Activated CD4-positive, alpha-beta memory T cell treated with anti-CD3 and anti-CD28 coated beads for 36 hours (primary cell): Measurements from ENCODE around the gene CCDC71L. TPM values are rescaled to one million over a fixed set of nuclear protein-coding genes. Genes with fewer than 3 reads are reported as not detected.

Experiments used
- CTCF ChIA-PET: fragments of 350-600 bp; sonication (Branson Sonifier 250); formaldehyde crosslinking; loops from one replicate; lab custom pipeline; 2021; ENCODE audit warnings: antibody characterized with exemption, inconsistent platforms; lab: Charles Lee
- POLR2A ChIA-PET: fragments of 350-600 bp; sonication (Branson Sonifier 250); formaldehyde crosslinking; loops from one replicate; lab custom pipeline; 2021; ENCODE audit warnings: antibody characterized with exemption; lab: Charles Lee
- DNase-seq: peaks from one replicate; pipeline ENCODE4 v3.0.0-alpha.2; 2020
- H3K27ac Mint-ChIP-seq: one replicate; pipeline ENCODE4 v1.8.0; 2021; ENCODE audit warnings: mixed read lengths
- H3K27me3 Mint-ChIP-seq: one replicate; pipeline ENCODE4 v1.8.0; 2021; ENCODE audit warnings: mixed read lengths
- H3K36me3 Mint-ChIP-seq: one replicate; pipeline ENCODE4 v1.8.0; 2021; ENCODE audit warnings: mixed read lengths
- H3K4me1 Mint-ChIP-seq: one replicate; pipeline ENCODE4 v1.8.0; 2021; ENCODE audit warnings: low read depth, mixed read lengths
- H3K4me3 Mint-ChIP-seq: one replicate; pipeline ENCODE4 v1.8.0; 2021; ENCODE audit warnings: mild to moderate bottlenecking, mixed read lengths
- H3K9me3 Mint-ChIP-seq: one replicate; pipeline ENCODE4 v1.8.0; 2021; ENCODE audit warnings: mixed read lengths
- intact Hi-C: fragments of 100-400 bp; cut with micrococcal nuclease; formaldehyde crosslinking; loops from one replicate; pipeline ENCODE4 v1.15.1; 2023
- total RNA-seq, 2 experiments: library from RNA; stranded (reverse); gene quantifications; one replicate each; pipeline ENCODE4 v1.2.3, GENCODE V29; 2021

The CCDC71L gene
- total RNA-seq, 2 experiments from 2014 or later = 34.5 to 35.0 TPM

GRCh38 chr7:106610996-106611886 is 49.7 kb downstream of the CCDC71L start:
- Mint-ChIP-seq H3K27me3 (peaks cover 1% of the 10 kb centered on the region), H3K27ac (no peak overlapping the region), H3K9me3 (peaks cover 12% of the 10 kb centered on the region), H3K36me3 (no peaks in the 10 kb centered on the region), H3K4me1 (no peaks in the 10 kb centered on the region), H3K4me3 (no peak overlapping the region)
- DNase-seq = no peak
- intact Hi-C loops = no loop called here
- CTCF ChIA-PET = no interaction called here
- POLR2A ChIA-PET = no interaction called here

- POLR2A ChIA-PET = no interaction called here
- intact Hi-C loops = no loop called here
- CTCF ChIA-PET = no interaction called here
- Mint-ChIP-seq H3K27ac (no peak overlapping the region), H3K4me1 (peaks cover 8% of the 10 kb centered on the region), H3K36me3 (no peaks in the 10 kb centered on the region), H3K27me3 (peaks cover 1% of the 10 kb centered on the region), H3K4me3 (no peak overlapping the region), H3K9me3 (peaks cover 12% of the 10 kb centered on the region)
- no peak for DNase-seq
Observed at GRCh38 chr7:106609416-106609815, 51.5 kb downstream of the CCDC71L start.

GRCh38 chr7:106608661-106609060 is 52.3 kb downstream of the CCDC71L start:
- ChIA-PET CTCF (interaction anchor here (0.8 kb wide), 1 partner anchor 51 kb away, joined by 3 read pairs; no protein-coding TSS in a partner anchor), POLR2A (no interaction called here)
- H3K4me1 Mint-ChIP-seq = peaks cover 15% of the 10 kb centered on the region
- no peak for DNase-seq
- H3K4me3 Mint-ChIP-seq = no peak overlapping the region
- no peaks in the 10 kb centered on the region for H3K36me3 Mint-ChIP-seq
- intact Hi-C loops = no loop called here
- no peak overlapping the region for H3K27ac Mint-ChIP-seq
- H3K27me3 Mint-ChIP-seq = peaks cover 1% of the 10 kb centered on the region
- H3K9me3 Mint-ChIP-seq = peaks cover 12% of the 10 kb centered on the region

Other genes with a start within 250 kb of the CCDC71L start
- 10 to 100 TPM; 10.9 to 11.3 TPM for gene PIK3CG, start 204.1 kb upstream of the CCDC71L start, total RNA-seq